Inflammatory macrophage treated with lipopolysaccharide for 1 hour (primary cell): ENCODE results near the gene PHAF1.
"Not testable (repeated sequence)": the region's sequence is repeated elsewhere in the genome, so short reads cannot be mapped to it uniquely, and the experiment has no call there.

Source experiments
- DNase-seq, 2 donors: peaks; one replicate each; pipeline ENCODE4 v3.0.0-alpha.2; 2020 to 2022

The PHAF1 gene

GRCh38 chr16:67105881-67106280 is 3.9 kb upstream of the PHAF1 start:
- DNase-seq: no peak

GRCh38 chr16:67108489-67108888 is 1.3 kb upstream of the PHAF1 start:
- no peak for DNase-seq

- DNase-seq: no peak
Observed at GRCh38 chr16:67108931-67109406, 772 bp upstream of the PHAF1 start.

- no peak for DNase-seq
Observed at GRCh38 chr16:67111951-67112444, 2.3 kb downstream of the PHAF1 start.

- DNase-seq: no peak
Observed at GRCh38 chr16:67112591-67113399, 3.1 kb downstream of the PHAF1 start.

GRCh38 chr16:67114793-67115192 is 5.1 kb downstream of the PHAF1 start:
- no peak for DNase-seq

GRCh38 chr16:67115639-67116038 is 5.9 kb downstream of the PHAF1 start:
- peak; percentile 48 to 74 for DNase-seq

- DNase-seq: peak; percentile 26 to 42
Observed at GRCh38 chr16:67116388-67117311, 6.9 kb downstream of the PHAF1 start.

- no peak for DNase-seq
Observed at GRCh38 chr16:67117716-67118115, 8.0 kb downstream of the PHAF1 start.

- DNase-seq: no peak
Observed at GRCh38 chr16:67120025-67120424, 10.3 kb downstream of the PHAF1 start.

GRCh38 chr16:67122799-67123198 is 13.1 kb downstream of the PHAF1 start:
- DNase-seq: not testable (repeated sequence)

GRCh38 chr16:67128417-67128816 is 18.7 kb downstream of the PHAF1 start:
- DNase-seq: no peak

GRCh38 chr16:67128887-67129286 is 19.1 kb downstream of the PHAF1 start:
- no peak for DNase-seq

GRCh38 chr16:67129422-67129821 is 19.7 kb downstream of the PHAF1 start:
- no peak for DNase-seq

- no peak for DNase-seq
Observed at GRCh38 chr16:67137605-67138004, 27.9 kb downstream of the PHAF1 start.

- DNase-seq: no peak
Observed at GRCh38 chr16:67141391-67141790, 31.6 kb downstream of the PHAF1 start.

GRCh38 chr16:67142342-67142741 is 32.6 kb downstream of the PHAF1 start:
- no peak for DNase-seq

GRCh38 chr16:67144943-67145342 is 35.2 kb downstream of the PHAF1 start:
- DNase-seq: no peak

GRCh38 chr16:67145746-67146145 is 36.0 kb downstream of the PHAF1 start:
- no peak for DNase-seq

GRCh38 chr16:67146523-67147357 is 37.0 kb downstream of the PHAF1 start:
- no peak for DNase-seq

GRCh38 chr16:67147437-67148140 is 37.8 kb downstream of the PHAF1 start:
- DNase-seq: no peak

GRCh38 chr16:67148221-67148620 is 38.5 kb downstream of the PHAF1 start:
- DNase-seq: no peak
